Coronary artery (tissue), 2 donors: Measurements from ENCODE around the gene WDR37.
"Not testable (repeated sequence)": the region's sequence is repeated elsewhere in the genome, so short reads cannot be mapped to it uniquely, and the experiment has no call there.

Experiments
- DNase-seq: peaks from one replicate; pipeline ENCODE4 v3.0.0-alpha.2; 2017; ENCODE audit warnings: low spot score
- H3K27ac ChIP-seq, 2 donors: fragments of 200-600 bp; sonication (generic); one replicate each; pipeline ENCODE4 v1.5.1; 2016 to 2019
- H3K4me3 ChIP-seq: fragments of 200-600 bp; sonication (generic); 2 replicates; pipeline ENCODE4 v1.5.1; 2016; ENCODE audit warnings: mild to moderate bottlenecking, moderate library complexity
- TF ChIP-seq, protein P1 (sequence below): fragments of 200-600 bp; sonication (generic); IDR thresholded peaks from one replicate; pipeline ENCODE4 v1.5.1; 2019; ENCODE audit warnings: antibody characterized with exemption

Gene WDR37

DNA sequence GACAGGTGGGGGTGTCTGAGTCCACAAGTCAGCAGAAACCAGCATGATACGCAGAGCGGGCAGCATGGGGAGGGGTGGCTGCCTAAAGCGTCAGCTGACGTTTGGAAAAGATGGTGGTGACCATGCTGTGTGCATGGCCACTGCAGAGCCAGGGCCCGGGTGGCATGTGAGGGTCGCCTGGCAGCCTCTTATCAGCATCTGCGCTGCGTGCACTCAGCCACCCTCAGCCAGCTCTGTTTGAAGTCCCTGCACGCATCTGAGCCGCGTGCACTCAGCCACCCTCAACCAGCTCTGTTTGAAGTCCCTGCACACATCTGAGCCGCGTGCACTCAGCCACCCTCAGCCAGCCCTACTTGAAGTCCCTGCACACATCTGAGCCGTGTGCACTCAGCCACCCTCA, 61.5 kb downstream of the WDR37 start:
- peak; percentile 26 for DNase-seq
- Histone ChIP-seq H3K4me3 (no peak overlapping the region), H3K27ac (no peak overlapping the region)
- TF ChIP-seq, protein P1, sequence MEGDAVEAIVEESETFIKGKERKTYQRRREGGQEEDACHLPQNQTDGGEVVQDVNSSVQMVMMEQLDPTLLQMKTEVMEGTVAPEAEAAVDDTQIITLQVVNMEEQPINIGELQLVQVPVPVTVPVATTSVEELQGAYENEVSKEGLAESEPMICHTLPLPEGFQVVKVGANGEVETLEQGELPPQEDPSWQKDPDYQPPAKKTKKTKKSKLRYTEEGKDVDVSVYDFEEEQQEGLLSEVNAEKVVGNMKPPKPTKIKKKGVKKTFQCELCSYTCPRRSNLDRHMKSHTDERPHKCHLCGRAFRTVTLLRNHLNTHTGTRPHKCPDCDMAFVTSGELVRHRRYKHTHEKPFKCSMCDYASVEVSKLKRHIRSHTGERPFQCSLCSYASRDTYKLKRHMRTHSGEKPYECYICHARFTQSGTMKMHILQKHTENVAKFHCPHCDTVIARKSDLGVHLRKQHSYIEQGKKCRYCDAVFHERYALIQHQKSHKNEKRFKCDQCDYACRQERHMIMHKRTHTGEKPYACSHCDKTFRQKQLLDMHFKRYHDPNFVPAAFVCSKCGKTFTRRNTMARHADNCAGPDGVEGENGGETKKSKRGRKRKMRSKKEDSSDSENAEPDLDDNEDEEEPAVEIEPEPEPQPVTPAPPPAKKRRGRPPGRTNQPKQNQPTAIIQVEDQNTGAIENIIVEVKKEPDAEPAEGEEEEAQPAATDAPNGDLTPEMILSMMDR: no peak

DNA sequence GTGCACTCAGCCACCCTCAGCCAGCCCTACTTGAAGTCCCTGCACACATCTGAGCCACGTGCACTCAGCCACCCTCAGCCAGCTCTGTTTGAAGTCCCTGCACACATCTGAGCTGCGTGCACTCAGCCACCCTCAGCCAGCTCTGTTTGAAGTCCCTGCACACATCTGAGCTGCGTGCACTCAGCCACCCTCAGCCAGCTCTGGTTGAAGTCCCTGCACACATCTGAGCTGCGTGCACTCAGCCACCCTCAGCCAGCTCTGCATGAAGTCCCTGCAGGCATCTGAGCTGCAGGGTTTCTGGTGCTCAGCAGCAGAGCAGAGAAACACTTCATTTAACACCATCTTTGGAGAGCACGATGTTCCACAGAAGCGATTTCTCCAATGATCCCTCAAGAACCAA, 62.1 kb downstream of the WDR37 start:
- not testable (repeated sequence) for H3K27ac ChIP-seq, H3K4me3 ChIP-seq
- peak; percentile 7 for DNase-seq

DNA sequence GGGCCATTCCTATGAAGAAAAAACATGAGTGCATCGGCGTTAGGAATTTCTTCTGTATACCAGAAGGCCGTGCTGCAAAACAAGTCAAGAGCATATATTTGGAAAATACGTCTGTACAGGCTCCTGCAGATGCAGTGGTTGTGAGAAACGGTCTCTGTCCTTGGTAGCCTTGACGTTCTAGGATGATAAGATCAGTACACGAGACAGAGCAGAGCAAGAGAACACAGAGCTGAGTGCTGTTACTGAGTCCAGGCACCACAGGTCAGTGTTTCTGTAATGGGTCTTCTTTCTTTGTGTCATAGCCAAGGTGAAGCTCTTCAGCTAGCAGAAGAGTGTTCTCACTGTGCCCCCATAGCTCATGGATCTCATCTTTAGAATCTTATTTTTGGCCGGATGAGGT, 62.8 kb downstream of the WDR37 start:
- H3K27ac ChIP-seq: no peak overlapping the region
- TF ChIP-seq, protein P1: no peak
- peak; percentile 21 for DNase-seq
- H3K4me3 ChIP-seq: no peak overlapping the region

DNA sequence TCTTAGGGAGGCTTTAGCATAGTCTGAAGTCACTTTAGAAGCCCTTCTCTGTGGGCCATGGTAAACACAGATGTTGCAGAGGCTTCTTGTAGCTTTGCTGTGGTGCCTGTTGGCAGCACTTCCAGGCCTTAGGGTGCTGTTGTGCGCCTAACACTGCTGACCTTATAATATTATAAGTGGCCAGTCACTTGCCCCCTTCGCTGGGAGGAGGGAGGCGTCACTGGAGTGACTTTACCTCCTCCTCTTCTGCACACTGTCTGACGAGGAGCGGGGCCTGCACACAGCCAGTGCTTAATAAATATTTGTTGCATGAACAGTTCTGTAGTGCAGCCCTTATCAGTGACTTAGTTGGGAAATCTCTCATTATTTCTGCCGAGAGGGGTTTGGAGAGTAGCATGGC, 63.3 kb downstream of the WDR37 start:
- peak; percentile 24 for DNase-seq
- TF ChIP-seq, protein P1: no peak

DNA sequence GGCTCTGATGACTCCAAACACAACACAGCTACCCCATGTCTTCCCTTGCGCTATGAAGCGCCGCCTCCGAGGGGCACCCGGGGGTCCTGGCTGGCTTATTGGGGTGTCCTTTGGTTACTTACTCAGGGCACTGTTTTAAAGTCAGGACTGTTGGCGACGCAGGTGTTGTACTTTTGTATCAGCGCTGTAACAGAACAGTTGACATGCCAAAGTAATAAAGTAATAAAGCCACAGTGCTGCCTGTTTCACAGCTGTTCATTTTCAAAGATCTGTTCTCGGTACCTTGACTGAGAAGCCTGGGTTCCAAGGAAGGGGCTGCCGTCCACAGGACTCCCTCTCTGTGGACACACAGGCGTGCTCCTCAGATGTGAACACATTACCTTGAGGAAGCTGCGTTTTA, 64.1 kb downstream of the WDR37 start:
- TF ChIP-seq, protein P1: no peak
- DNase-seq: peak; percentile 38
- Histone ChIP-seq H3K4me3 (no peak overlapping the region), H3K27ac (no peak overlapping the region)

More for the DNA sequence above, 63.3 kb downstream of the WDR37 start:
- Histone ChIP-seq H3K4me3 (no peak overlapping the region), H3K27ac (no peak overlapping the region)

DNA sequence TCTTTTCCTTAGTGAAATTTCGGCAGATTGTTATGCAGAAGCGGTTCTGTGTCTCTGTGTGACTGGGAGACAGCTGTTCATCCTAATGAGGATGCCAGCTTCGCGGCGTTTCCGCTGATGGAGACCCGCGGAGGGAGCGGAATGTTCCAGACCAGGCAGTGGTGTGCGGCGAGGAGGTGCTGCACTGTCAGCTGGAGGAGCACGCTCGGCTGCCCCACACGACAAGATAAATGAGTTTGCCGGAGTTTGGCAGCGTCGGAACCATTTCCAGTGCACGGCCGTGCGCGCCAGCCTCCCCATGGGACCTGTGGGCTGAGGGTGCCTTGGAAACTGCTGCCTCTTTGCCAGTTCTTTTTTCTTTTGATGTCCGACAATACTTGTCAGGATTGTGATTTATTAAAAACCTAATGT, 64.6 kb downstream of the WDR37 start:
- Histone ChIP-seq H3K27ac (no peak overlapping the region), H3K4me3 (no peak overlapping the region)
- TF ChIP-seq, protein P1: no peak
- DNase-seq: peak; percentile 64

DNA sequence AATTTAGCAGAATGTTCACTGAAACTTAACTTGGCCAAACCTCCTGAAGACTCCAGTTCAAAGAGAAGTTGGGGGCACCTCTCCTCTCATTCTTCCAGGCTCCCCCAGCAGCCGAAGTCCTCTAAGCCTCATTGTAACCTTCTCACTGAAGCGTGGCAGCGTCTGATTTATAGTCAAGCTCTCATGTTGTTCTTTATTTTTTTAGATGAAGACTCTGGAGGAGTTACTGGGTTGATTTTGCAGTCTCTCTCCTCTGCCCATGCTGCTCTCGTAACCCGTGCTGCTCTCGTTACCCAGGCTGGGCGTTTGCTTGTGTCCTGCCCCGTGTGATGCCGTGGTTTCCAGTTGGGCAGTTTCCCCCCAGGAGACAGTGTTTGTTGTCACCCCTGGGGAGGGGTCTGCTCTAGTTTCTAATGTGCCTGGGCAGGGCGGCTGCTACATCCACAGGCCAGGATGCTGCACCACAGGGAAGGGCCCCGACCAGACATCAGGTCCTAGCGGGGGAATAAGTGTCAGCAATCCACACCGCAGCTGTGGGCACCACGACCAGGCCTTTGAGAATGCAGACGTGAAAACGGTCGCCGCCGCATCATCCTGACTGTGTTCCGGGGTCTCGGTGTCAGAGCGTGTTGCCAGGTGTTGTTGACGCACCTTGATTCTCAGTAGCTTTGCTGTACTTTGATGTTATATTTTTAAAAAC, 65.2 kb downstream of the WDR37 start:
- Histone ChIP-seq H3K4me3 (no peak overlapping the region), H3K27ac (no peak overlapping the region)
- TF ChIP-seq, protein P1: no peak
- DNase-seq: peak; percentile 38
